OCI-LY3 (cell line): ENCODE measurements around the gene GFOD1.

Experiments
- EZH2phosphoT487 ChIP-seq: fragments of 200-600 bp; shearing (Covaris generic); IDR thresholded peaks from 2 replicates; pipeline ENCODE4 v1.6.1; 2018; ENCODE audit warnings: antibody characterized with exemption, mixed run types, low read depth
- TF ChIP-seq, protein P1 (sequence below): fragments of 200-600, 300-600 bp; sonication (generic); IDR thresholded peaks from 2 replicates; pipeline ENCODE4 v1.5.1; 2014; ENCODE audit warnings: antibody characterized with exemption, low read length, low read depth

DNA sequence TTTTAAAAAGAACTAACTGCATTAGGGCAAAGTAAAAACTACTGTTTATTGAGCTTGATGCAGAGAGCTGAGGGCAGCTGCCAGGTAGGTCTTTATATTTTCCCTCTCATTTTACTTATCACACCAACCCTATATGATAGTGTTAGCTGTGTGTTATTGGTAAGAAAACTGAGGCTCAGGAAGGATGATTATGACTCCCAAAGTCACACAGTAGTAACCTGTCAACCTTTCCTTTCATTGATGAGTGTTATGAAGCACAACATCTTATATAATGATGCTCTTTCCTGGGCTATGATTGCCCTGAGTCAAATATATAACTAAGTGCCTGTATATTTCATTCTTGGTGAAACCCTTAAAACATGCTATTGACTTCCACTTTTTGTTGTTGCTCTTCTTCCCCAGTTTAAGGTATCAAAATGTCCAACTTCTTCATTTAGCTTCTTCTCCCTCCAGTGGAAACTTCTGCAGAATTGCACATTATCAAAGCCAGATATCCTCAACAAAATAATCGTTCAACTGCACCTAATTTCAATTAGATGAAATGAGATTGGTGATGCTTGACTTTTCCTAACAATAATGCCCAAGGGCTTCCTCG, 8.1 kb downstream of the GFOD1 start:
- TF ChIP-seq, protein P1, sequence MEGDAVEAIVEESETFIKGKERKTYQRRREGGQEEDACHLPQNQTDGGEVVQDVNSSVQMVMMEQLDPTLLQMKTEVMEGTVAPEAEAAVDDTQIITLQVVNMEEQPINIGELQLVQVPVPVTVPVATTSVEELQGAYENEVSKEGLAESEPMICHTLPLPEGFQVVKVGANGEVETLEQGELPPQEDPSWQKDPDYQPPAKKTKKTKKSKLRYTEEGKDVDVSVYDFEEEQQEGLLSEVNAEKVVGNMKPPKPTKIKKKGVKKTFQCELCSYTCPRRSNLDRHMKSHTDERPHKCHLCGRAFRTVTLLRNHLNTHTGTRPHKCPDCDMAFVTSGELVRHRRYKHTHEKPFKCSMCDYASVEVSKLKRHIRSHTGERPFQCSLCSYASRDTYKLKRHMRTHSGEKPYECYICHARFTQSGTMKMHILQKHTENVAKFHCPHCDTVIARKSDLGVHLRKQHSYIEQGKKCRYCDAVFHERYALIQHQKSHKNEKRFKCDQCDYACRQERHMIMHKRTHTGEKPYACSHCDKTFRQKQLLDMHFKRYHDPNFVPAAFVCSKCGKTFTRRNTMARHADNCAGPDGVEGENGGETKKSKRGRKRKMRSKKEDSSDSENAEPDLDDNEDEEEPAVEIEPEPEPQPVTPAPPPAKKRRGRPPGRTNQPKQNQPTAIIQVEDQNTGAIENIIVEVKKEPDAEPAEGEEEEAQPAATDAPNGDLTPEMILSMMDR, result no peak
- TF ChIP-seq EZH2phosphoT487, result no peak
